Measurements from ENCODE around the gene GLRA3. TPM values are rescaled to one million over a fixed set of nuclear protein-coding genes. Genes with fewer than 3 reads are reported as not detected.
A peak's percentile ranks its signal among the peaks of the same experiment; 100 is the strongest.

Gene GLRA3
- total RNA-seq, 6 experiments from 2014 or later = not detected

DNA sequence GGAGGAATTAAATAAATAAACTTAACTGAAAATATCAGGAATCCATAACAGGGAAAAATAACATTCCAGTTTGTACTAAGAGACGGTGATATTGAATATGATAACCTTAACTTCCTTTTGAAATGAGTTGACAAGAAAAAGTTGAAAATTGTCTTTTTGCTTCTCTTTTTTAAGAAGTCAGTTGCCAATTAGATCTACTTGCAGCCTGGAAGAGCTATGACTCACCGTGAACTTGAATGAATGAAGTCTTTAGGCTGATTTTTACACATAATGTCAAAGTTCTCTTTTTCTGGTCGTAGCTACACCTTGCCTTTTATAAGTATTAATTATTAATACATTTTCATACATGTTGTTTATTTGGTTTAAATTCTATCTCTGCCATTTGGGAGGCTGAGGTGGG is 212.4 kb downstream of the GLRA3 start:
- no peak overlapping the region for H3K4me3 ChIP-seq
- DNase-seq (no peak), ATAC-seq (no peak)
- no peaks in the 10 kb centered on the region for H3K9me3 ChIP-seq
- no peaks in the 10 kb centered on the region for H3K36me3 ChIP-seq
- H3K27me3 ChIP-seq = no peaks in the 10 kb centered on the region
- no peak overlapping the region for H3K27ac ChIP-seq
- intact Hi-C loops (cut with DNase I) = no loop called here
- no peaks in the 10 kb centered on the region for H3K4me1 ChIP-seq
- 48% methylated on average over 3 of the region's 3 CpGs for WGBS (ENCODE audit: insufficient coverage, low coverage, low lambda C conversion rate, missing lambda C conversion rate)
- TF ChIP-seq POLR2A (IDR thresholded peaks at IDR 0.05) = no peak
- TF ChIP-seq, protein P1, sequence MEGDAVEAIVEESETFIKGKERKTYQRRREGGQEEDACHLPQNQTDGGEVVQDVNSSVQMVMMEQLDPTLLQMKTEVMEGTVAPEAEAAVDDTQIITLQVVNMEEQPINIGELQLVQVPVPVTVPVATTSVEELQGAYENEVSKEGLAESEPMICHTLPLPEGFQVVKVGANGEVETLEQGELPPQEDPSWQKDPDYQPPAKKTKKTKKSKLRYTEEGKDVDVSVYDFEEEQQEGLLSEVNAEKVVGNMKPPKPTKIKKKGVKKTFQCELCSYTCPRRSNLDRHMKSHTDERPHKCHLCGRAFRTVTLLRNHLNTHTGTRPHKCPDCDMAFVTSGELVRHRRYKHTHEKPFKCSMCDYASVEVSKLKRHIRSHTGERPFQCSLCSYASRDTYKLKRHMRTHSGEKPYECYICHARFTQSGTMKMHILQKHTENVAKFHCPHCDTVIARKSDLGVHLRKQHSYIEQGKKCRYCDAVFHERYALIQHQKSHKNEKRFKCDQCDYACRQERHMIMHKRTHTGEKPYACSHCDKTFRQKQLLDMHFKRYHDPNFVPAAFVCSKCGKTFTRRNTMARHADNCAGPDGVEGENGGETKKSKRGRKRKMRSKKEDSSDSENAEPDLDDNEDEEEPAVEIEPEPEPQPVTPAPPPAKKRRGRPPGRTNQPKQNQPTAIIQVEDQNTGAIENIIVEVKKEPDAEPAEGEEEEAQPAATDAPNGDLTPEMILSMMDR (IDR thresholded peaks at IDR 0.05) = no peak

DNA sequence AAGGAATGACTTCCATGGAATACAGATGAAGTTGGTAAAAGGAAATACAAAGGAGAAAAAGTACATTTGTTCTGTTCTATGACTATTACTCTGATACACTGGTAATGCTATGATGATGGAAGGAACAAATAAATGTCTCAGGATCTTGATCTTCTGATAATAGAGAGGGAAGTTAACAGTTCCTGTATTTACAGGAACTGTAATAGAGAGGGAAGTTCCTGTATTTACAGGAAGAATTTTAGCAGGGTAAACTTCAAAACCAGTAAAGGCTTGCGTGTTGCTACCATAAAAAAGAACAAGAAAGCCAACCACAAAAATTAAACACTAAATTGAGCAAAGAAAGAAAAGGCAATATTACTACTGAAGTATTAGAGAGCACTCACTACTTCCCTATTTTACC is 215.1 kb downstream of the GLRA3 start:
- intact Hi-C loops (cut with DNase I) = no loop called here
- Histone ChIP-seq H3K36me3 (no peaks in the 10 kb centered on the region), H3K9me3 (peaks cover 0 to 2% (median 0%) of the 10 kb centered on the region in 4 donors), H3K27me3 (no peaks in the 10 kb centered on the region), H3K4me3 (no peak overlapping the region), H3K27ac (no peak overlapping the region), H3K4me1 (no peaks in the 10 kb centered on the region)
- ATAC-seq = no peak
- TF ChIP-seq, protein P1 (IDR thresholded peaks at IDR 0.05) = no peak
- no peak for TF ChIP-seq POLR2A (IDR thresholded peaks at IDR 0.05)
- 67% methylated on average over 1 of the region's 1 CpG for WGBS (ENCODE audit: insufficient coverage, low coverage, low lambda C conversion rate, missing lambda C conversion rate)
- no peak for DNase-seq

DNA sequence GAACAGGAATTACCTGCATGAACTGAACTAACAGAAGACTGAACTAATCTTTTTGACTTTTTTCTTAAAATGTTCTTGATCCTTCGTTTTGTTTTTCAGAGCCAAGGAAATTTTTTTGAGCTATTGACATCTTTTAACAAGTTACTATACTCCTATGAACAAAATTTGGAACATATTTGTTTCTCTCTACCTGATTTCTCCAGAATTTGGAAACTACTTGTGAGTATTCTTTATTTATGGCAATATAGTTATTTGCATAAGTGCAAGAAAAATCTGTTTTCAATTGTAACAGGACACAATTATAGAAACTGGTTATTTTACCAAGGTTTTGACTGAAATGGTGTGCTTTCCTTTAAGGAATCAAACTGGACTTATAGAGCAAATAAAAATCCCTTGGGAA is 217.3 kb downstream of the GLRA3 start:
- H3K27me3 ChIP-seq = no peaks in the 10 kb centered on the region
- H3K4me3 ChIP-seq = no peak overlapping the region
- no peak for DNase-seq
- ATAC-seq = no peak
- H3K27ac ChIP-seq = no peak overlapping the region
- H3K9me3 ChIP-seq = peaks cover 0 to 5% (median 0%) of the 10 kb centered on the region in 4 donors
- 73% methylated on average over 1 of the region's 1 CpG for WGBS (ENCODE audit: insufficient coverage, low coverage, low lambda C conversion rate, missing lambda C conversion rate)
- TF ChIP-seq, protein P1 (IDR thresholded peaks at IDR 0.05) = no peak
- TF ChIP-seq POLR2A (IDR thresholded peaks at IDR 0.05) = no peak
- H3K4me1 ChIP-seq = no peaks in the 10 kb centered on the region
- no peaks in the 10 kb centered on the region for H3K36me3 ChIP-seq
- intact Hi-C loops (cut with DNase I) = no loop called here

DNA sequence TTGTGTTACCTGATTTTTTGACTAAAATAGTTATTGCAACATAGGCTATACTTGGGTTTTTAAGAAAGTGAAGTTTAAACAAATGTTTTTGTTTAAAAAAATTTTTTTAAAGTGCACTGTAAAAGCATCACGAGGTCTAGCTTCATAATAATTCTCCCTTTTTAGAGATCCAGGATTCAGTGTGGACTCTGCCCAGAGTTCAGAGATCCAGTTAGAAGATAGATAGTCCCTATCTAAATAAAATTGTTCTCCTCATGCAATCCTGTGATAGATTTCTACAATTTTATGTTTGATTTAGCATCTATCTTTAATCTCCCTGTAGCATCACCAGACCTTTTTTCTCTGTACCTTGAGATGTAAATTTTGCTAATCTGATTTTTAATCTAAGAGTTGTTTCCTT is 221.3 kb downstream of the GLRA3 start:
- peak; percentile 63 to 78 (median 74) for ATAC-seq
- Histone ChIP-seq H3K27ac (no peak overlapping the region), H3K27me3 (no peaks in the 10 kb centered on the region), H3K4me1 (no peaks in the 10 kb centered on the region), H3K4me3 (no peak overlapping the region), H3K36me3 (no peaks in the 10 kb centered on the region), H3K9me3 (peaks cover 0 to 5% (median 0%) of the 10 kb centered on the region in 4 donors)
- DNase-seq = no peak
- TF ChIP-seq, protein P1 (IDR thresholded peaks at IDR 0.05) = no peak
- no peak for TF ChIP-seq POLR2A (IDR thresholded peaks at IDR 0.05)
- intact Hi-C loops (cut with DNase I) = no loop called here
- WGBS (ENCODE audit: insufficient coverage, low coverage, low lambda C conversion rate, missing lambda C conversion rate) = 9% methylated on average over 1 of the region's 1 CpG

DNA sequence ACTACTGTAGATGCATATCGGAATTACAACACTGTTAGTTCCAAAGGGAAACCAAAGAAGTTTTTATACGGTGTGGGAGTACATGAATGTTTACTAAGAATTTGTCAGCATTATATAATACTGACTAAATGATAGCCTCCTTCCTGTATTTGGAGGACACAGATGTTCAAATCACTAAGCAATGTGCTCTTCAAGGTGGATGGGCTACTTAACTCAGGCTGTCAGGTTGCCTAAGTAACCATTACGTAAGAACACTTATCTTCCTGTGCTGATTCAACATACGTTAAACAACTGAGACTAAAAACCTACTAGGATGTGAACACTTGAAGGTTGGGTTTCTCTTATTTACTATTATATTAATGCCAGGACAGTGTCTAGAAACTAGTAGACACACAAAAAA is 224.8 kb downstream of the GLRA3 start:
- Histone ChIP-seq H3K9me3 (peaks cover 0 to 5% (median 0%) of the 10 kb centered on the region in 4 donors), H3K4me1 (no peaks in the 10 kb centered on the region), H3K36me3 (no peaks in the 10 kb centered on the region), H3K27me3 (no peaks in the 10 kb centered on the region), H3K27ac (no peak overlapping the region), H3K4me3 (no peak overlapping the region)
- no peak for TF ChIP-seq POLR2A (IDR thresholded peaks at IDR 0.05)
- TF ChIP-seq, protein P1 (IDR thresholded peaks at IDR 0.05) = no peak
- DNase-seq (no peak), ATAC-seq (peak in 1 of 4 donors; percentile 38)
- WGBS (ENCODE audit: insufficient coverage, low coverage, low lambda C conversion rate, missing lambda C conversion rate) = 45% methylated on average over 4 of the region's 4 CpGs
- intact Hi-C loops (cut with DNase I) = no loop called here
